Measurements from ENCODE around the gene KCNIP1. TPM values are rescaled to one million over a fixed set of nuclear protein-coding genes. Genes with fewer than 3 reads are reported as not detected.
A peak's percentile ranks its signal among the peaks of the same experiment; 100 is the strongest.

KCNIP1 gene
- total and polyA plus RNA-seq, 9 of the 15 experiments (the other 6 are each of a cell fraction or from before 2014, with no cell fraction given), result not detected

GRCh38 chr5:170591054-170591453, 87.2 kb downstream of the KCNIP1 start:
- Histone ChIP-seq H3K9me3 (replicated peaks; ENCODE audit: control insufficient read depth, insufficient read depth, low read depth, low read length) (no peaks in the 10 kb centered on the region), H3K79me2 (ENCODE audit: control insufficient read depth, insufficient read depth, low read length) (no peaks in the 10 kb centered on the region), H3K4me3 (no peak overlapping the region), H3K9ac (ENCODE audit: insufficient read depth in 1 of 2, low read depth in 2 of 2, low read length in 2 of 2) (no peak overlapping the region), H3K36me3 (ENCODE audit: control insufficient read depth, insufficient read depth, low read length) (no peaks in the 10 kb centered on the region), H3K27ac (ENCODE audit: extremely low read depth, low read depth, low read length) (no peak overlapping the region), H3K27me3 (ENCODE audit: control insufficient read depth in 2 of 2, insufficient read depth in 2 of 2, low read length in 2 of 2) (no peaks in the 10 kb centered on the region), H3K4me1 (replicated peaks in 1 of 2; ENCODE audit: control insufficient read depth in 2 of 2, insufficient read depth in 2 of 2, low read length in 2 of 2) (no peaks in the 10 kb centered on the region), H3K9me1 (ENCODE audit: control insufficient read depth, insufficient read depth, low read length) (no peaks in the 10 kb centered on the region), H2AFZ (ENCODE audit: low read depth, low read length) (no peak overlapping the region), H4K20me1 (replicated peaks; ENCODE audit: control insufficient read depth, insufficient read depth, low read length) (no peaks in the 10 kb centered on the region), H3K4me2 (ENCODE audit: insufficient read depth, low read length) (no peak overlapping the region)
- intact Hi-C loops (cut with micrococcal nuclease) (no loop called here), in situ Hi-C loops (cut with MboI) (no loop called here)
- no peak for ATAC-seq
- POLR2A ChIA-PET, result no interaction called here
- no TSS peak for BruUV-seq (replicated peaks)
- FAIRE-seq, result no peak
- 0% methylated on average over 5 of the region's 5 CpGs for WGBS (ENCODE audit: insufficient coverage, low coverage, missing lambda C conversion rate)
- CTCF ChIA-PET (ENCODE audit: low intra/inter-chr PET ratio), result no interaction called here
- TF ChIP-seq, protein P1, sequence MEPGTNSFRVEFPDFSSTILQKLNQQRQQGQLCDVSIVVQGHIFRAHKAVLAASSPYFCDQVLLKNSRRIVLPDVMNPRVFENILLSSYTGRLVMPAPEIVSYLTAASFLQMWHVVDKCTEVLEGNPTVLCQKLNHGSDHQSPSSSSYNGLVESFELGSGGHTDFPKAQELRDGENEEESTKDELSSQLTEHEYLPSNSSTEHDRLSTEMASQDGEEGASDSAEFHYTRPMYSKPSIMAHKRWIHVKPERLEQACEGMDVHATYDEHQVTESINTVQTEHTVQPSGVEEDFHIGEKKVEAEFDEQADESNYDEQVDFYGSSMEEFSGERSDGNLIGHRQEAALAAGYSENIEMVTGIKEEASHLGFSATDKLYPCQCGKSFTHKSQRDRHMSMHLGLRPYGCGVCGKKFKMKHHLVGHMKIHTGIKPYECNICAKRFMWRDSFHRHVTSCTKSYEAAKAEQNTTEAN (CRISPR knock-in tag; IDR thresholded peaks at IDR 0.05), result no peak
- TF ChIP-seq REST (IDR thresholded peaks at IDR 0.05; ENCODE audit: borderline replicate concordance), result peak; percentile 29; the same call in 1 of the 2 replicates
- no peak for TF ChIP-seq REST (CRISPR knock-in tag; IDR thresholded peaks at IDR 0.05; ENCODE audit: low read depth)
- no peak for DNase-seq (ENCODE audit: extremely low read depth in 1 of 4, low spot score in 3 of 4)
